PC-3 (cell line): ENCODE data around the gene RNF32. TPM values are rescaled to one million over a fixed set of nuclear protein-coding genes. Genes with fewer than 3 reads are reported as not detected.

ENCODE experiments used
- ATAC-seq: fragments of 200-7000 bp; cut with Tn5 transposase; 2 replicates; pipeline ENCODE4 v1.9.1; 2020; ENCODE audit warnings: mild to moderate bottlenecking, moderate library complexity
- BruUV-seq: library from RNA; stranded (reverse); fragments of 400-500 nt; replicated peaks from 2 replicates; lab custom pipeline; 2021; lab: Mats Ljungman, UMichigan
- CTCF ChIA-PET: fragments of 300-600 bp; sonication (Branson Sonifier 250); formaldehyde crosslinking; loops from one replicate; lab custom pipeline; 2022; ENCODE audit warnings: antibody characterized with exemption; lab: Charles Lee
- POLR2A ChIA-PET: fragments of 300-600 bp; sonication (Branson Sonifier 250); formaldehyde crosslinking; loops from one replicate; lab custom pipeline; 2022; ENCODE audit warnings: antibody characterized with exemption; ENCODE audit not compliant: unreplicated experiment; lab: Charles Lee
- DNase-seq: peaks from one replicate; pipeline ENCODE4 v3.0.0-alpha.2; 2015
- H2AFZ ChIP-seq: fragments of 300-600 bp; sonication (generic); 2 replicates; pipeline ENCODE4 v1.6.0; 2016; ENCODE audit warnings: antibody characterized with exemption, low read length
- H3F3A ChIP-seq: fragments of 300-600 bp; sonication (generic); one replicate; pipeline ENCODE4 v1.6.0; 2017; ENCODE audit warnings: antibody characterized with exemption, low read length, control low read depth, mild to moderate bottlenecking; ENCODE audit not compliant: unreplicated experiment
- H3K27ac ChIP-seq: fragments of 300-600 bp; sonication (generic); 2 replicates; pipeline ENCODE4 v1.5.1; 2016; ENCODE audit warnings: mild to moderate bottlenecking, low read length
- H3K27me3 ChIP-seq: fragments of 300-600 bp; sonication (generic); 2 replicates; pipeline ENCODE4 v1.6.1; 2016; ENCODE audit warnings: low read length, mixed read lengths
- H3K36me3 ChIP-seq: fragments of 300-600 bp; sonication (generic); 2 replicates; pipeline ENCODE4 v1.6.1; 2016; ENCODE audit warnings: low read depth, mixed run types, low read length, mixed read lengths
- H3K4me1 ChIP-seq: fragments of 300-600 bp; sonication (generic); 2 replicates; pipeline ENCODE4 v1.5.1; 2016; ENCODE audit warnings: low read length; ENCODE audit not compliant: insufficient read depth
- H3K4me2 ChIP-seq: fragments of 300-600 bp; sonication (generic); 2 replicates; pipeline ENCODE4 v1.6.0; 2016; ENCODE audit warnings: low read length
- H3K4me3 ChIP-seq: fragments of 300-600 bp; sonication (generic); 2 replicates; pipeline ENCODE4 v1.5.1; 2016; ENCODE audit warnings: mild to moderate bottlenecking, low read length, mixed read lengths
- H3K79me2 ChIP-seq: fragments of 300-600 bp; sonication (generic); 2 replicates; pipeline ENCODE4 v1.6.1; 2017; ENCODE audit warnings: low read length, mixed read lengths
- H3K9ac ChIP-seq: fragments of 300-600 bp; sonication (generic); 2 replicates; pipeline ENCODE4 v1.6.0; 2016; ENCODE audit warnings: mild to moderate bottlenecking, low read length
- H3K9me2 ChIP-seq: fragments of 300-600 bp; sonication (generic); replicated peaks from 2 replicates; pipeline ENCODE4 v1.6.1; 2016; ENCODE audit warnings: mixed run types, low read length, mixed read lengths
- H3K9me3 ChIP-seq: fragments of 300-600 bp; sonication (generic); 2 replicates; pipeline ENCODE4 v1.6.1; 2016; ENCODE audit warnings: low read length, mixed read lengths
- H4K20me1 ChIP-seq: fragments of 300-600 bp; sonication (generic); 2 replicates; pipeline ENCODE4 v1.6.1; 2016; ENCODE audit warnings: low read length, mixed read lengths
- EZH2 ChIP-seq: fragments of 300-600 bp; sonication (generic); IDR thresholded peaks from one replicate; pipeline ENCODE4 v1.6.1; 2017; ENCODE audit warnings: antibody characterized with exemption, mild to moderate bottlenecking, low read length; ENCODE audit not compliant: unreplicated experiment
- EZH2phosphoT487 ChIP-seq: fragments of 300-600 bp; sonication (generic); IDR thresholded peaks from 2 replicates; pipeline ENCODE4 v1.6.1; 2018; ENCODE audit warnings: mild to moderate bottlenecking, antibody characterized with exemption, low read length, borderline replicate concordance
- intact Hi-C: fragments of 100-400 bp; cut with micrococcal nuclease; formaldehyde crosslinking; loops from 2 replicates; pipeline ENCODE4 v1.9.0; 2023
- total RNA-seq: library from RNA; depleted of rRNA; stranded (reverse); fragments of >200 nt; gene quantifications from 2 replicates; pipeline ENCODE4 v1.2.3, GENCODE V29; 2014
- TF ChIP-seq, protein P1 (sequence below): fragments of 300-600 bp; sonication (generic); conservative IDR thresholded peaks from 2 replicates; pipeline ENCODE4 v1.5.1; 2017; ENCODE audit warnings: antibody characterized with exemption, low read depth, mild to moderate bottlenecking, low read length

Gene RNF32
- total RNA-seq, 1 experiment from 2014 or later: 1.7 TPM

DNA sequence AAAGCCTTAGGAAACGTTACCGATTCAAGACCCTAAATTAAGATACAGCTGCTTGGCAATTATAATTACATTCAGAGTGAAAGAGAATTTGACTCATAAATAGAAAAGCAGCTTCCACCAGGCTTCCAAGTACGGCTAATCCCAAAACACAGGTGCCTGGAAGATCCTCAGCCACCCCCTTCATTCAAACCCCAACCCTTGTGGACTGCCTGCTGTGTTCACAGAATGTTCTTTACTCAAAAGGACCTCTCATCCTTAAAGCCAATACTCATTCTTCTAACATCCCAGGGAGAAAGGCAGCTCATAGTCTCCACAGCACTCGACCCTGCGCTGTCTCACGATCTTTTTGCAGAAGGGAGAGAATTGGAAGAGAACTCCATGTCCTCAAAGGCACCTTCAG, 32.9 kb downstream of the RNF32 start:
- no peaks in the 10 kb centered on the region for H3K36me3 ChIP-seq
- H3K79me2 ChIP-seq: no peaks in the 10 kb centered on the region
- H3K9me3 ChIP-seq: no peaks in the 10 kb centered on the region
- no peak overlapping the region for H3K27ac ChIP-seq
- H3K27me3 ChIP-seq: no peaks in the 10 kb centered on the region
- DNase-seq (no peak), ATAC-seq (no peak)
- no peak overlapping the region for H3K4me3 ChIP-seq
- TF ChIP-seq, protein P1, sequence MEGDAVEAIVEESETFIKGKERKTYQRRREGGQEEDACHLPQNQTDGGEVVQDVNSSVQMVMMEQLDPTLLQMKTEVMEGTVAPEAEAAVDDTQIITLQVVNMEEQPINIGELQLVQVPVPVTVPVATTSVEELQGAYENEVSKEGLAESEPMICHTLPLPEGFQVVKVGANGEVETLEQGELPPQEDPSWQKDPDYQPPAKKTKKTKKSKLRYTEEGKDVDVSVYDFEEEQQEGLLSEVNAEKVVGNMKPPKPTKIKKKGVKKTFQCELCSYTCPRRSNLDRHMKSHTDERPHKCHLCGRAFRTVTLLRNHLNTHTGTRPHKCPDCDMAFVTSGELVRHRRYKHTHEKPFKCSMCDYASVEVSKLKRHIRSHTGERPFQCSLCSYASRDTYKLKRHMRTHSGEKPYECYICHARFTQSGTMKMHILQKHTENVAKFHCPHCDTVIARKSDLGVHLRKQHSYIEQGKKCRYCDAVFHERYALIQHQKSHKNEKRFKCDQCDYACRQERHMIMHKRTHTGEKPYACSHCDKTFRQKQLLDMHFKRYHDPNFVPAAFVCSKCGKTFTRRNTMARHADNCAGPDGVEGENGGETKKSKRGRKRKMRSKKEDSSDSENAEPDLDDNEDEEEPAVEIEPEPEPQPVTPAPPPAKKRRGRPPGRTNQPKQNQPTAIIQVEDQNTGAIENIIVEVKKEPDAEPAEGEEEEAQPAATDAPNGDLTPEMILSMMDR: no peak
- TF ChIP-seq EZH2 (no peak), EZH2phosphoT487 (no peak)
- POLR2A ChIA-PET: interaction anchor here (0.6 kb wide), 1 partner anchor 32 kb away, joined by 3 read pairs; no protein-coding TSS in a partner anchor
- H3K9me2 ChIP-seq: no peaks in the 10 kb centered on the region
- no peak overlapping the region for H3K9ac ChIP-seq
- no TSS peak for BruUV-seq
- H3K4me2 ChIP-seq: no peak overlapping the region
- no peaks in the 10 kb centered on the region for H4K20me1 ChIP-seq
- H2AFZ ChIP-seq: no peak overlapping the region
- H3F3A ChIP-seq: no peaks in the 10 kb centered on the region
- H3K4me1 ChIP-seq: peaks cover 2% of the 10 kb centered on the region
- CTCF ChIA-PET: no interaction called here
- intact Hi-C loops: loop anchor here (5.0 kb wide), 1 partner anchor 89 kb away; no protein-coding TSS in a partner anchor

DNA sequence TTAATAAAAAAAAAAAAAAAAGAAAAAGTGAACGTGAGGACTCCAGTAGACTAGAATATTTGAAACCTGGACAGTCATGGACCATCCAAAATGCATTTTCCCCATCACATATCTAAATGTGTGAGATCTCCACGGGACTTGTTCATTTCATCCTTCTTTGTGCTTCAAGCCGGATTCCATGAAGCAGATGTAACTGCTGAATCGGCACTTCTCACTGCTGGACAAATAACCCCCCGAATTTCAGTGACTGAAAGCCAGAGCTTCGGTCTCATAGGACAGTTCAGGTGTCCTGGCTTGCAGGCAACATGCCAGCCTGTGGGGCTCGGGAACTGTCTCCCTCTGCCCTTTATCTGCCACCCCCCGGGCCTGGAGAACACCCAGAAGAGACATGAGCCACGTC, 33.3 kb downstream of the RNF32 start:
- ChIA-PET CTCF (no interaction called here), POLR2A (no interaction called here)
- H2AFZ ChIP-seq: no peak overlapping the region
- H3K4me2 ChIP-seq: no peak overlapping the region
- no peaks in the 10 kb centered on the region for H3K4me1 ChIP-seq
- no peak overlapping the region for H3K4me3 ChIP-seq
- no peaks in the 10 kb centered on the region for H4K20me1 ChIP-seq
- H3K9me2 ChIP-seq: no peaks in the 10 kb centered on the region
- H3K27me3 ChIP-seq: no peaks in the 10 kb centered on the region
- no peak overlapping the region for H3K9ac ChIP-seq
- no peaks in the 10 kb centered on the region for H3K79me2 ChIP-seq
- no peaks in the 10 kb centered on the region for H3K9me3 ChIP-seq
- no peak overlapping the region for H3K27ac ChIP-seq
- TF ChIP-seq EZH2: no peak
- TF ChIP-seq, protein P1: no peak
- no peak for TF ChIP-seq EZH2phosphoT487
- no peak for ATAC-seq
- no TSS peak for BruUV-seq
- no peaks in the 10 kb centered on the region for H3F3A ChIP-seq
- no peaks in the 10 kb centered on the region for H3K36me3 ChIP-seq
- intact Hi-C loops: loop anchor here (5.0 kb wide), 1 partner anchor 88 kb away; no protein-coding TSS in a partner anchor
- no peak for DNase-seq

DNA sequence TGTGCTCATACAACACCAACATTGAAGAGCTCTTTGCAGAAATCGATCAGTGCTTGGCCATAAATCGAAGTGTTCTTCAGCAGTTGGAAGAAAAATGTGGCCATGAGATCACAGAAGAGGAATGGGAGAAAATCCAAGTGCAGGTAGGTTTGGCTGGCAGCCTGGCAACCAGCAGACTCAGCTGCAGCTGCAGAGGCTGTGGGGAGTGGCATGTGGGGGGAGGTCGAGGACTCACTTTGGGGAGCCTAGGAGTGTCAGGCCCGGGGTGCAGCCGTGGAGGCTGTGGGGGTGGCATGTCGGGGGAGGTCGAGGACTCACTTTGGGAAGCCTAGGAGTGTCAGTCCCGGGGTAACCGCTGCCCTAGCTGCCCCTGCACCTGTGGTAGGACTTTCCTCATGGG, 35.1 kb downstream of the RNF32 start:
- Histone ChIP-seq H3K36me3 (no peaks in the 10 kb centered on the region), H3K4me2 (no peak overlapping the region), H3K4me1 (no peaks in the 10 kb centered on the region), H3K27me3 (no peaks in the 10 kb centered on the region), H3F3A (no peaks in the 10 kb centered on the region), H4K20me1 (no peaks in the 10 kb centered on the region), H3K4me3 (no peak overlapping the region), H3K27ac (no peak overlapping the region), H3K79me2 (no peaks in the 10 kb centered on the region), H2AFZ (no peak overlapping the region), H3K9me2 (no peaks in the 10 kb centered on the region), H3K9ac (no peak overlapping the region), H3K9me3 (no peaks in the 10 kb centered on the region)
- intact Hi-C loops: no loop called here
- TF ChIP-seq EZH2phosphoT487: no peak
- no peak for TF ChIP-seq EZH2
- TF ChIP-seq, protein P1: no peak
- no peak for ATAC-seq
- POLR2A ChIA-PET: interaction anchor here (0.7 kb wide), 1 partner anchor 612 kb away, joined by 4 read pairs; no protein-coding TSS in a partner anchor
- BruUV-seq: no TSS peak
- no peak for DNase-seq
- CTCF ChIA-PET: no interaction called here
